Hepatocyte (in vitro differentiated cells): ENCODE data around the gene TMEM107. TPM values are rescaled to one million over a fixed set of nuclear protein-coding genes. Genes with fewer than 3 reads are reported as not detected.

Experiments used
- DNase-seq: peaks from one replicate; pipeline ENCODE4 v3.0.0-alpha.2; 2016; ENCODE audit warnings: low spot score
- H2AFZ ChIP-seq: fragments of 200-600 bp; sonication (generic); 2 replicates; pipeline ENCODE4 v1.6.0; 2016; ENCODE audit warnings: antibody characterized with exemption, mild to moderate bottlenecking
- H3K27ac ChIP-seq: fragments of 200-600 bp; sonication (generic); 2 replicates; pipeline ENCODE4 v1.5.1; 2016; ENCODE audit warnings: mild to moderate bottlenecking
- H3K27me3 ChIP-seq: fragments of 200-600 bp; sonication (generic); 2 replicates; pipeline ENCODE4 v1.6.1; 2016
- H3K36me3 ChIP-seq: fragments of 200-600 bp; sonication (generic); replicated peaks from 2 replicates; pipeline ENCODE4 v1.5.1; 2016; ENCODE audit warnings: low read depth; ENCODE audit not compliant: insufficient read depth
- H3K4me1 ChIP-seq: fragments of 200-600 bp; sonication (generic); 2 replicates; pipeline ENCODE4 v1.5.1; 2016; ENCODE audit warnings: mild to moderate bottlenecking, moderate library complexity; ENCODE audit not compliant: insufficient read depth
- H3K4me2 ChIP-seq: fragments of 200-600 bp; sonication (generic); 2 replicates; pipeline ENCODE4 v1.6.0; 2016
- H3K4me3 ChIP-seq: fragments of 200-600 bp; sonication (generic); 2 replicates; pipeline ENCODE4 v1.5.1; 2016; ENCODE audit warnings: mild to moderate bottlenecking
- H3K79me2 ChIP-seq: fragments of 200-600 bp; sonication (generic); 2 replicates; pipeline ENCODE4 v1.6.0; 2017; ENCODE audit warnings: mild to moderate bottlenecking
- H3K9me2 ChIP-seq: fragments of 200-600 bp; sonication (generic); replicated peaks from 2 replicates; pipeline ENCODE4 v1.6.0; 2017; ENCODE audit warnings: mild to moderate bottlenecking; ENCODE audit not compliant: insufficient read depth
- H3K9me3 ChIP-seq: fragments of 200-600 bp; sonication (generic); 2 replicates; pipeline ENCODE4 v1.5.1; 2016; ENCODE audit warnings: low read depth, mild to moderate bottlenecking
- H4K20me1 ChIP-seq: fragments of 200-600 bp; sonication (generic); 2 replicates; pipeline ENCODE4 v1.6.0; 2016; ENCODE audit warnings: mild to moderate bottlenecking; ENCODE audit not compliant: insufficient read depth, poor library complexity, severe bottlenecking
- EZH2 ChIP-seq: fragments of 200-600 bp; sonication (generic); IDR thresholded peaks from 2 replicates; pipeline ENCODE4 v1.6.1; 2016; ENCODE audit warnings: antibody characterized with exemption, mild to moderate bottlenecking, borderline replicate concordance
- EZH2phosphoT487 ChIP-seq: fragments of 200-600 bp; sonication (generic); IDR thresholded peaks from one replicate; pipeline ENCODE4 v1.6.1; 2018; ENCODE audit warnings: antibody characterized with exemption, mild to moderate bottlenecking, low read depth, moderate library complexity; ENCODE audit not compliant: unreplicated experiment, severe bottlenecking
- WGBS: methylation state at CpG from one replicate; pipeline ENCODE4 v1.1.6; 2016; ENCODE audit warnings: low lambda C conversion rate; ENCODE audit errors: missing lambda C conversion rate; 5-methylcytosine and 5-hydroxymethylcytosine counted together
- polyA plus RNA-seq: library from polyadenylated mRNA; unstranded; fragments of >200 nt; fragmentation: Nextera tagmentation; extraction: Ambion mirVana; gene quantifications from 2 replicates; pipeline ENCODE4 v1.2.1, GENCODE V29; 2016
- total RNA-seq: library from RNA; depleted of rRNA; stranded (reverse); fragments of >200 nt; gene quantifications from 2 replicates; pipeline ENCODE4 v1.2.3, GENCODE V29; 2014
- TF ChIP-seq, protein P1 (sequence below): fragments of 200-600 bp; sonication (generic); IDR thresholded peaks from 2 replicates; pipeline ENCODE4 v1.5.1; 2016; ENCODE audit warnings: antibody characterized with exemption, mild to moderate bottlenecking; ENCODE audit not compliant: poor library complexity

Gene TMEM107
- total and polyA plus RNA-seq, 2 experiments from 2014 or later, result 12.8 to 21.1 TPM

DNA sequence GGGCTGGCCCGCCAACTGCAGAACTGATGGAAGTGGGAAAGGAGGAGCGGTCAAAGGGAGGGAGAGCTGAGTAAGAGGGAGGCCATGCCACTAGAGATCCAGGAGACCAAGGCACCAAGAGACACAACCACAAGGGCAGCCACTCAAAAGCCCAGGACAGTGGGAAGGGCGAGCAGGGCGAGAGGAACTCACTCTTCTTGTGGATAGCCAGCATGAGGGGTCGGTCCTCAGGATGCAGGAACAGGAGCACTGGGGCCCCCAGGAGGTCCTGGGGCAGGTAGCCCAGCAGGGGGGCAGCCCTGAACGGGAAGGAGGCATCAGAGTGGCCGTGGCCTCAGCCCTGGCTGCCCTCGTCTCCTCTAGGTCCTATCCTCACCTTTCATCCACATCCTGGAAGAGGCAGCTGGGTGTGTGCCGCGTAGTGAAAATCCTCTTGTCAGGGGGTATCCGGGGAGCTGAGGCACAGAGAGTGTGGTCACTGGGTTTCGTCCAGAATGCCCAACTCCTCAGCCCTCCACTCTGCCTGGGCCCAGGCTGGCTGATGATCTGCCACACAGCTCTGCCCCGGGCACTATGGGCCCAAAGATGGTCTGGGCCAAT is 28.3 kb downstream of the TMEM107 start:
- H4K20me1 ChIP-seq, result peaks cover 70% of the 10 kb centered on the region
- peaks cover 35% of the 10 kb centered on the region for H3K79me2 ChIP-seq
- 92% methylated on average over 13 of the region's 13 CpGs for WGBS
- no peaks in the 10 kb centered on the region for H3K27me3 ChIP-seq
- no peaks in the 10 kb centered on the region for H3K9me2 ChIP-seq
- TF ChIP-seq, protein P1, sequence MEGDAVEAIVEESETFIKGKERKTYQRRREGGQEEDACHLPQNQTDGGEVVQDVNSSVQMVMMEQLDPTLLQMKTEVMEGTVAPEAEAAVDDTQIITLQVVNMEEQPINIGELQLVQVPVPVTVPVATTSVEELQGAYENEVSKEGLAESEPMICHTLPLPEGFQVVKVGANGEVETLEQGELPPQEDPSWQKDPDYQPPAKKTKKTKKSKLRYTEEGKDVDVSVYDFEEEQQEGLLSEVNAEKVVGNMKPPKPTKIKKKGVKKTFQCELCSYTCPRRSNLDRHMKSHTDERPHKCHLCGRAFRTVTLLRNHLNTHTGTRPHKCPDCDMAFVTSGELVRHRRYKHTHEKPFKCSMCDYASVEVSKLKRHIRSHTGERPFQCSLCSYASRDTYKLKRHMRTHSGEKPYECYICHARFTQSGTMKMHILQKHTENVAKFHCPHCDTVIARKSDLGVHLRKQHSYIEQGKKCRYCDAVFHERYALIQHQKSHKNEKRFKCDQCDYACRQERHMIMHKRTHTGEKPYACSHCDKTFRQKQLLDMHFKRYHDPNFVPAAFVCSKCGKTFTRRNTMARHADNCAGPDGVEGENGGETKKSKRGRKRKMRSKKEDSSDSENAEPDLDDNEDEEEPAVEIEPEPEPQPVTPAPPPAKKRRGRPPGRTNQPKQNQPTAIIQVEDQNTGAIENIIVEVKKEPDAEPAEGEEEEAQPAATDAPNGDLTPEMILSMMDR, result no peak
- no peak for TF ChIP-seq EZH2phosphoT487
- no peak for TF ChIP-seq EZH2
- H3K36me3 ChIP-seq, result no peaks in the 10 kb centered on the region
- H3K4me1 ChIP-seq, result peaks cover 11% of the 10 kb centered on the region
- H3K4me3 ChIP-seq, result no peak overlapping the region
- H3K4me2 ChIP-seq, result no peak overlapping the region
- no peaks in the 10 kb centered on the region for H3K9me3 ChIP-seq
- no peak overlapping the region for H2AFZ ChIP-seq
- DNase-seq, result no peak
- no peak overlapping the region for H3K27ac ChIP-seq

DNA sequence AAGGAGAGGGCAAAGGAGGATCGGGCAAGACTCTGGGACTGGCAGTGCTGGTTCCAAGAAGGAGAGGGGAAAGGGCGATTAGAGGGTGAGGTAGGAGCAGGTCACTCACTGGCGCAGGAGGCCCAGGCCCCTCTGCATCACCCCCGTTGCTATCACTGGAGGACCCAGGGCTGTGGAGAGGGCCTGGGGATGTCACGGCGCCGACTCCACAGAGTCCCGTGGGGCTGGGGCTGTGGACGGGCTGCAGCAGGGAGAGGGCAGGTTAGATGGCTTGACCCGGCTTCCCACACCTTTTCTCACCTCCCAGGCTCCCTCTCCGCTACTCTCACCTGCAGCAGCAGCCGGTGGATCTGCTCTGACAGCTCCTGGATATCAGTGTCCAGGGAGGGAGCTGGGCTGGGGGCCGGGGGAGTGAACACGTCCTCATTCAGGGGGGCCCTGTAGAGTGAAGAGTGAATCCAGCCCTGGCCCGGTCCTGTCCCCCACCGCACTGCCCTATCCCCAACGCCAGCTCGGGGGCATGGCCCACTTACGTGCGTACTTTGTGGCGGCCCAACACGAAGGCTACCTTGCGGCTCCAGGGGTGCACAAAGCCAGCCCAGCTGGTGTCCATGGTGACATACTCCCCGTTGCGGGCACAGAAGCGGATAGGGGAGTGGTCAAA is 28.9 kb downstream of the TMEM107 start:
- no peak overlapping the region for H3K27ac ChIP-seq
- DNase-seq, result no peak
- H4K20me1 ChIP-seq, result peaks cover 70% of the 10 kb centered on the region
- no peaks in the 10 kb centered on the region for H3K27me3 ChIP-seq
- 95% methylated on average over 21 of the region's 26 CpGs for WGBS
- no peaks in the 10 kb centered on the region for H3K9me3 ChIP-seq
- no peak overlapping the region for H2AFZ ChIP-seq
- H3K9me2 ChIP-seq, result no peaks in the 10 kb centered on the region
- TF ChIP-seq, protein P1, result no peak
- TF ChIP-seq EZH2phosphoT487, result no peak
- no peak for TF ChIP-seq EZH2
- no peak overlapping the region for H3K4me3 ChIP-seq
- peaks cover 31% of the 10 kb centered on the region for H3K79me2 ChIP-seq
- H3K4me1 ChIP-seq, result peaks cover 6% of the 10 kb centered on the region
- H3K36me3 ChIP-seq, result no peaks in the 10 kb centered on the region
- H3K4me2 ChIP-seq, result no peak overlapping the region

DNA sequence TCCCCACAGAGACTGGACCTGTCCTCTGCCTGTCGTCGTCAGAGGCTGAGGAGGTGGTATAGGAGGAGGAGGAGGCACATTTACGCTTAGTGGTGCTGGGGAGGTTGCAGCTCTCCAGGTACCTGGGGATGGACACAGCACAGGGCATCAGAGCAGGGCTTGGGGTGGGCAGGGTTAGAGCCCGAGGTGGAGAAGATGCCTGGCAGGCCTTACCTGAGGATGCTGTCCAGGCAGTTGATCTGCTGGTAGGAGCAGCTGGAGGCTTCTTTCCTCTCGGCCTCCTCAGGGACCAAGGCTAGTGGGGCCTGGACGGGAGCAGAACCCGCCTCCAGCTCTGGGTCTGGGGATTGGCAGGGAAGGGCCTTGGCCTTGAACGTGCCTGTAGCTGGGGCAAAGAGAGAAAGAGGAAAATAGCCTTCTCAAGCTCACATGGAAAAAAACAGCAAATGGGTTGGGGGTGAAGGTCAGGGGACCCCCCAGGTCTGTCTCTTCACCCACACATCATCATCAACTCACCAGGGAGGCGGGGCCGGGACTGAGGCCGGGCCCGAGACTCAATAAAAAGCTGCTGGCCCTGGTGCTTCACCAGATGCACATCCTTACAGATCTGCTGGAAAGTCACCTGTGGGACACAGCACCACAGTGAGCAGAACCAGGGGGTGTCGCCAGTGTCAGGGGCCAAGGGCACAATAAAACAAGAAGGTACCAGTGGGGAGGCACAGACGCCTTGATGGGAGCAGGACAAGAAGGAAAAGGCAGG is 29.6 kb downstream of the TMEM107 start:
- H3K9me3 ChIP-seq, result no peaks in the 10 kb centered on the region
- 97% methylated on average over 14 of the region's 14 CpGs for WGBS
- peaks cover 25% of the 10 kb centered on the region for H3K79me2 ChIP-seq
- H3K36me3 ChIP-seq, result no peaks in the 10 kb centered on the region
- no peak overlapping the region for H3K4me2 ChIP-seq
- peaks cover 6% of the 10 kb centered on the region for H3K4me1 ChIP-seq
- no peak overlapping the region for H3K4me3 ChIP-seq
- DNase-seq, result no peak
- no peak overlapping the region for H3K27ac ChIP-seq
- peaks cover 69% of the 10 kb centered on the region for H4K20me1 ChIP-seq
- H3K27me3 ChIP-seq, result no peaks in the 10 kb centered on the region
- H2AFZ ChIP-seq, result no peak overlapping the region
- no peaks in the 10 kb centered on the region for H3K9me2 ChIP-seq
- TF ChIP-seq, protein P1, result no peak
- TF ChIP-seq EZH2phosphoT487 (no peak), EZH2 (no peak)
